ENCODE results near the gene ARID4B.
"Not testable (repeated sequence)": the region's sequence is repeated elsewhere in the genome, so short reads cannot be mapped to it uniquely, and the experiment has no call there.

Gene ARID4B

GRCh38 chr1:235289859-235290739, 37.9 kb downstream of the ARID4B start:
- Histone ChIP-seq H4K20me1 (peaks cover 100% of the 10 kb centered on the region), H3K27me3 (no peaks in the 10 kb centered on the region), H3K4me2 (no peak overlapping the region), H3K9me3 (peaks cover 9% of the 10 kb centered on the region; the same call in 1 of the 2 replicates), H3K27ac (no peak overlapping the region), H3K9ac (no peak overlapping the region), H3K4me3 (no peak overlapping the region), H3K4me1 (peaks cover 6% of the 10 kb centered on the region; the same call in 1 of the 2 replicates), H3K36me3 (peaks cover 26% of the 10 kb centered on the region; the same call in 1 of the 2 replicates)
- no peak for TF ChIP-seq Cebpa-rat (IDR thresholded peaks at IDR 0.05)

- no peak overlapping the region for H3K4me3 ChIP-seq
- peaks cover 6% of the 10 kb centered on the region; the same call in 1 of the 2 replicates for H3K4me1 ChIP-seq
- H3K27me3 ChIP-seq, result no peaks in the 10 kb centered on the region
- no peak overlapping the region for H3K4me2 ChIP-seq
- peaks cover 12% of the 10 kb centered on the region for H3K9me3 ChIP-seq
- H3K27ac ChIP-seq, result no peak overlapping the region
- no peak for TF ChIP-seq Cebpa-rat (IDR thresholded peaks at IDR 0.05)
- H3K9ac ChIP-seq, result no peak overlapping the region
- peaks cover 39% of the 10 kb centered on the region for H3K36me3 ChIP-seq
- peaks cover 100% of the 10 kb centered on the region for H4K20me1 ChIP-seq
Measured at GRCh38 chr1:235287208-235287882, 40.6 kb downstream of the ARID4B start.

- Histone ChIP-seq H3K9me3 (peaks cover 12% of the 10 kb centered on the region), H3K27ac (no peak overlapping the region), H3K27me3 (no peaks in the 10 kb centered on the region), H3K36me3 (peaks cover 39% of the 10 kb centered on the region), H3K9ac (no peak overlapping the region), H4K20me1 (peaks cover 100% of the 10 kb centered on the region), H3K4me2 (no peak overlapping the region), H3K4me3 (no peak overlapping the region), H3K4me1 (peaks cover 6% of the 10 kb centered on the region; the same call in 1 of the 2 replicates)
- no peak for TF ChIP-seq Cebpa-rat (IDR thresholded peaks at IDR 0.05)
Measured at GRCh38 chr1:235286667-235287066, 41.3 kb downstream of the ARID4B start.

GRCh38 chr1:235284231-235284769, 43.7 kb downstream of the ARID4B start:
- TF ChIP-seq Cebpa-rat (IDR thresholded peaks at IDR 0.05), result no peak
- peaks cover 100% of the 10 kb centered on the region for H4K20me1 ChIP-seq

GRCh38 chr1:235283636-235284035, 44.3 kb downstream of the ARID4B start:
- not testable (repeated sequence) for H3K4me2 ChIP-seq, H3K9ac ChIP-seq, H3K4me1 ChIP-seq, H3K4me3 ChIP-seq, H3K27ac ChIP-seq, H3K27me3 ChIP-seq
- Histone ChIP-seq H3K9me3 (peaks cover 12% of the 10 kb centered on the region), H4K20me1 (peaks cover 100% of the 10 kb centered on the region), H3K36me3 (peaks cover 43% of the 10 kb centered on the region)

More at GRCh38 chr1:235284231-235284769, 43.7 kb downstream of the ARID4B start:
- Histone ChIP-seq H3K27me3 (no peaks in the 10 kb centered on the region), H3K9ac (no peak overlapping the region), H3K4me3 (no peak overlapping the region), H3K9me3 (peaks cover 12% of the 10 kb centered on the region), H3K36me3 (peaks cover 43% of the 10 kb centered on the region), H3K4me1 (0 out of 2 replicates have a peak, but pooled peaks cover 6% of the 10 kb centered on the region), H3K27ac (no peak overlapping the region), H3K4me2 (no peak overlapping the region)

GRCh38 chr1:235280467-235280866, 47.5 kb downstream of the ARID4B start:
- no peak overlapping the region for H3K4me3 ChIP-seq
- peaks cover 12% of the 10 kb centered on the region for H3K4me1 ChIP-seq
- no peak overlapping the region for H3K9ac ChIP-seq
- H3K27ac ChIP-seq, result no peak overlapping the region
- H3K4me2 ChIP-seq, result no peak overlapping the region
- peaks cover 27% of the 10 kb centered on the region for H3K36me3 ChIP-seq
- H3K9me3 ChIP-seq, result peaks cover 3% of the 10 kb centered on the region; the same call in 1 of the 2 replicates
- H3K27me3 ChIP-seq, result no peaks in the 10 kb centered on the region
- H4K20me1 ChIP-seq, result peaks cover 100% of the 10 kb centered on the region
- TF ChIP-seq Cebpa-rat (IDR thresholded peaks at IDR 0.05), result no peak

- Histone ChIP-seq H3K4me2 (no peak overlapping the region), H3K36me3 (peaks cover 23% of the 10 kb centered on the region), H3K27me3 (no peaks in the 10 kb centered on the region), H3K9ac (no peak overlapping the region), H3K9me3 (peaks cover 3% of the 10 kb centered on the region; the same call in 1 of the 2 replicates), H3K27ac (no peak overlapping the region), H4K20me1 (peaks cover 100% of the 10 kb centered on the region), H3K4me1 (peaks cover 17% of the 10 kb centered on the region), H3K4me3 (no peak overlapping the region)
- TF ChIP-seq Cebpa-rat (IDR thresholded peaks at IDR 0.05), result no peak
Measured at GRCh38 chr1:235279694-235280093, 48.3 kb downstream of the ARID4B start.

- no peak overlapping the region for H3K27ac ChIP-seq
- H4K20me1 ChIP-seq, result peaks cover 100% of the 10 kb centered on the region
- H3K4me3 ChIP-seq, result no peak overlapping the region
Measured at GRCh38 chr1:235278915-235279292, 49.1 kb downstream of the ARID4B start.

GRCh38 chr1:235278233-235278914, 49.6 kb downstream of the ARID4B start:
- no peak overlapping the region for H3K27ac ChIP-seq
- no peak for TF ChIP-seq Cebpa-rat (IDR thresholded peaks at IDR 0.05)
- H3K9ac ChIP-seq, result no peak overlapping the region
- peaks cover 17% of the 10 kb centered on the region for H3K4me1 ChIP-seq
- H3K4me3 ChIP-seq, result no peak overlapping the region
- peaks cover 14% of the 10 kb centered on the region for H3K36me3 ChIP-seq
- no peaks in the 10 kb centered on the region for H3K27me3 ChIP-seq
- H3K4me2 ChIP-seq, result no peak overlapping the region
- H3K9me3 ChIP-seq, result no peaks in the 10 kb centered on the region
- peaks cover 100% of the 10 kb centered on the region for H4K20me1 ChIP-seq

More at GRCh38 chr1:235278915-235279292, 49.1 kb downstream of the ARID4B start:
- Histone ChIP-seq H3K4me1 (peaks cover 17% of the 10 kb centered on the region), H3K27me3 (no peaks in the 10 kb centered on the region), H3K4me2 (no peak overlapping the region), H3K36me3 (peaks cover 17% of the 10 kb centered on the region), H3K9ac (no peak overlapping the region), H3K9me3 (peaks cover under 1% of the 10 kb centered on the region; the same call in 1 of the 2 replicates)
- no peak for TF ChIP-seq Cebpa-rat (IDR thresholded peaks at IDR 0.05)

Measured in BLaER1 (cell line).